Testis (tissue), 2 donors: Measurements from ENCODE around the gene GRB14.

ENCODE experiments used
- POLR2A ChIP-seq: fragments of 450-650 bp; IDR thresholded peaks from one replicate; pipeline ENCODE4 v1.6.1; 2017; ENCODE audit warnings: antibody characterized with exemption, mild to moderate bottlenecking, moderate library complexity
- TF ChIP-seq, protein P1 (sequence below), 3 experiments: fragments of 450-650 bp in 2 of 3; fragments of 200-600 bp in 1 of 3; sonication (generic) in 1 of 3; IDR thresholded peaks; one replicate each; pipeline ENCODE4 v1.5.1; 2016 to 2019; ENCODE audit warnings: antibody characterized with exemption in 3 of 3, mild to moderate bottlenecking in 2 of 3, moderate library complexity in 1 of 3

DNA sequence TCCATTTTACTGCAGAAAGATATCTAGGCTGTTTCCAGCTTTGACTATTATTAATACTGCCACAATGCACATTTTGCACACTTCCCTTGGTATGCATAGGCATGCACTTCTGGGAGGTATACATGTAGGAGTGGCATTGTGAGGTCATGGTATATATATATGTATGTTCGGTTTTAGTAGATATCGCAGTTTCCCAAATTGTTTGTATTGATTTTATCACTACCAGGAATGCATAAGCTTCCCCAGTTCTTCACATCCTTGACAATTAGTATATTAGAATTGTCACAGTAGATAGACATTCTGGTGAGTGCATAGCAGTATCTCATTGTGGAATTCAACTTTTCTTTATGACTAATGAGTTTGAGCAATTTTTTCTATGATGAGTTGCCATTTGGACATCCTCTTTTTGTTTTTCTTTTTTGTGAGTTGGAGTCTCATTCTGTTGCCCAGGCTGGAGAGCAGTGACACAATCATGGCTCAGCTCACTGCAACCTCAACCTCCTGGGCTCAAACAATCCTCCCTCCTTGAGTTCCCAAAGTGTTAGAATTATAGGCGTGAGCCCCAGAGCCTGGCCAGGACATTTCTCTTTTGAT lies 4.2 kb upstream of the GRB14 start:
- TF ChIP-seq, protein P1, sequence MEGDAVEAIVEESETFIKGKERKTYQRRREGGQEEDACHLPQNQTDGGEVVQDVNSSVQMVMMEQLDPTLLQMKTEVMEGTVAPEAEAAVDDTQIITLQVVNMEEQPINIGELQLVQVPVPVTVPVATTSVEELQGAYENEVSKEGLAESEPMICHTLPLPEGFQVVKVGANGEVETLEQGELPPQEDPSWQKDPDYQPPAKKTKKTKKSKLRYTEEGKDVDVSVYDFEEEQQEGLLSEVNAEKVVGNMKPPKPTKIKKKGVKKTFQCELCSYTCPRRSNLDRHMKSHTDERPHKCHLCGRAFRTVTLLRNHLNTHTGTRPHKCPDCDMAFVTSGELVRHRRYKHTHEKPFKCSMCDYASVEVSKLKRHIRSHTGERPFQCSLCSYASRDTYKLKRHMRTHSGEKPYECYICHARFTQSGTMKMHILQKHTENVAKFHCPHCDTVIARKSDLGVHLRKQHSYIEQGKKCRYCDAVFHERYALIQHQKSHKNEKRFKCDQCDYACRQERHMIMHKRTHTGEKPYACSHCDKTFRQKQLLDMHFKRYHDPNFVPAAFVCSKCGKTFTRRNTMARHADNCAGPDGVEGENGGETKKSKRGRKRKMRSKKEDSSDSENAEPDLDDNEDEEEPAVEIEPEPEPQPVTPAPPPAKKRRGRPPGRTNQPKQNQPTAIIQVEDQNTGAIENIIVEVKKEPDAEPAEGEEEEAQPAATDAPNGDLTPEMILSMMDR (IDR thresholded peaks at IDR 0.05) = no peak
- TF ChIP-seq POLR2A = no peak
